ENCODE measurements around the gene NPC1L1.

DNA sequence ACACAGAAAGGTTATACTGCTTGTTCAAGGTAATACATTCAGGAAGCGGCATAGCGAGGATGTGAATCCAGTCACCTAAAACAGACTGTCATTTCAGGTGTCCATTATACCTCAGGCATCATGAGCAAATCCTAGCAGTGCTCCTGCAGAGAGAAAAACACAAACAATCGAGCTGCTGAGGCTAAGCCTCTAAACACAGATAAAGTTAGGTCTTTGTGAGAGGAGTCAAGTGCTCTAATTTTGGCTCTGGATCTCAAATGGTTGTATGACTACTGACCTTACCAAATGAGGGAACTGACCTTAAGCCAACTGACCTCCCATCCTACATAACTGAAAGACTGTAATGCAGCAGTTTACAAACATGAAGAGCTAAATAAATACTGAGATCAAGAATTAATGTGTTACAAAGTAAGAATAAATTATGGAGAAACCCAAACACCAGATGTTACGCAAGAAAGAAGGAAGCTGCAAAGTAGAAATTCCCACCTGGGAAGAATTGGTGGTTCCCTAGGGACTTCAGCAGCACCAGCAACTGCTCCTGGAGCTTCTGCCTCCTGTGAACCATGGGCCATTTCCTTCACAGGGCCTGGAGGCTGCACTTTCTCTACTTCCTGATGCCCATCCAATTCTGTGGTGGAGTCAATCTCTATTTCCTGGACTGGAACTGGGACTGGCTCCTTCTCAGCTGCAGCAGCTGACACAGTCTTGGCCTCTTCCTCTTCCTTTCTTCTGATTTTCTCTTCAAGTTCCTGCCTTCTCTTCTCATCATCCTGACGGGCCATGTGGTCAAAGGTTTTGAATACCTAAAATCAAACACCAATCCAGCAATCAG lies 56.4 kb downstream of the NPC1L1 start:
- no peak for TF ChIP-seq GATA3 (IDR thresholded peaks at IDR 0.05; ENCODE audit: low read depth, low read length)
- TF ChIP-seq GATA2 (IDR thresholded peaks at IDR 0.05; ENCODE audit: low read depth, low read length), result no peak
